DMS 273 (cell line): ENCODE data around the gene ALG9.

ENCODE experiments used
- DNase-seq: peaks from one replicate; lab custom pipeline; 2025; ENCODE audit not compliant: unreplicated experiment; lab: John Stamatoyannopoulos, UW

The ALG9 gene

DNA sequence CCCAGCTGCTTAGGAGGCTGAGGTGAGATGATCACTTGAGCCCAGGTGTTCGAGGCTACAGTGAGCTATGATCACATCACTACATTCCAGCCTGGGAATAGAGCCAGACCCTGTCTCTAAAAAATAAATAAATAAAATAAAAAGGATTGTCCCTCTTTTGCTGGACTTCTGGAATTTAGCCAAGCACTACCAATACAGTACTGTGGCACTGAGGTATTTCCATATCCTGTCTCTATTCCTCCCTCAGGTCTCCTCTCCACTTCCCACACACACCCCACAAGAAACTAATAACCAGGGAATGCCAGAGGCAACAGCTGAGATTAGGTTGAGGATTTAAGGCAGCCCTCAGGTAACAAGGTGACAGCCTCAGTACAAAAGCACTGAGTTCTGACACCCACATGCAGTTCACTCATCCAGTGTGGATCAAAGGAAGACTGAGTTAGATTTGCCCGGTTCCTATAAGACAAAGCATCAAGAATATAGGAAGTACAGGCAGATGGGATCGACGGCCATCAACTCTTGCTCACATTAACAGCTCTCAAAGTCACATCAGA is 100.7 kb downstream of the ALG9 start:
- DNase-seq, result no peak

DNA sequence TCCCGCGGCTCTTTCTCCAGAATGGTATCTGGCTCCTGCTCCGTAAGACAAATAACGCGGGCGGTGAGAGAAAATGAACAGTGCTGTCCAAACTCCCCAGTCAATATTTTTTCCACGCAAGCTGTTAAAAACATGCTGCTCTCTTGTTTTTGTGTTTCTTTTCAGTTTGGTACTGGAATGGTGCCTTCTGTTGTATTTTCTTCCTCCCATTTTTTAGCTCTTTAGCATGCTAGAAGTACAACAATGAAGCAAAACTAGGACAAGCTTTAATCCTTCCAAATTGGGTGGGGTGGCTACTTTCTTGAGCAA is 104.6 kb downstream of the ALG9 start:
- no peak for DNase-seq

DNA sequence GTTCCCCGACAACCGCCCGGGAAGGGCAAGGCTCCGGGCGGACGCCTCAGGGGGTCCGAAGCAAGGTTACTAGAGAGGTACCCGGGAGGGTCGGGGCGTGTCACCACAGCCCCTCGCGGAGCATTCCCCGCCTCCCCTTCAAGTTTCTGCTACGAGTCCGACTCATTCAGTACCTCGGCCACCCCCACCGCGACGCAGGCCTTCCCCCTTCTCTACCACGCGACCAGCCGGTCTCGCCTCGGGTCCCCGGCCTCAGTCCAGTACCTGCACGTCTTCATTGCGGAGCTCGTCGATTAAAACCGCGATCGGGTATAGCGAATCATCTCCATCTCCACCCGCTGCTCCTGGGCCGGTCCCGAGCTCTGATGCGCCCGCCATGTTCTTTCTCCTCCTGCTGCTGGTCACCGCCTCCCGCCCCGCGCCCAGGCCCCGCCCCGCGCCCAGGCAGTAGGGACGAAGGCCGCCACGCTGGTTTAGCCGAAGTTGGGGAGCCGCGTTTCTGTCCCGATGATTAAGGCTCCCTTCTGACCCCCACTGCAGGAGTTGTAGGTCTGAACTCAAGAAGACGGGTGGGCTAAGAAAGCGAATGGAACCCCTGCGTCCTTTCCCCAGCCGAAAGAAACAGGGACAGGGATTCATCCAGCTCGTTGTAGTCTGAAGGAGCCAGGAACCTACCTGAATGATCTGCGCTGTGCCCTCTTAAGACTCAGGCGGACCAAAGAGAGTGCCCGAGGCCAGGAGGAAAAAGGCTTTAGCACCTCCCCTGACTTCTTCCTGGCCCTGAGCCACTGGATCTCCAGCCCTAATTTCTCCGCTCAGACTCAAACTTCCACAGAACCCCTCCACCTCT is 105.2 kb downstream of the ALG9 start, which contains the start of gene PPP2R1B:
PPP2R1B (minus strand) TSS at position 406 of the 850 bp plus-strand sequence; CDS start at position 378, 28 bp downstream.
- peak; percentile 80 for DNase-seq

DNA sequence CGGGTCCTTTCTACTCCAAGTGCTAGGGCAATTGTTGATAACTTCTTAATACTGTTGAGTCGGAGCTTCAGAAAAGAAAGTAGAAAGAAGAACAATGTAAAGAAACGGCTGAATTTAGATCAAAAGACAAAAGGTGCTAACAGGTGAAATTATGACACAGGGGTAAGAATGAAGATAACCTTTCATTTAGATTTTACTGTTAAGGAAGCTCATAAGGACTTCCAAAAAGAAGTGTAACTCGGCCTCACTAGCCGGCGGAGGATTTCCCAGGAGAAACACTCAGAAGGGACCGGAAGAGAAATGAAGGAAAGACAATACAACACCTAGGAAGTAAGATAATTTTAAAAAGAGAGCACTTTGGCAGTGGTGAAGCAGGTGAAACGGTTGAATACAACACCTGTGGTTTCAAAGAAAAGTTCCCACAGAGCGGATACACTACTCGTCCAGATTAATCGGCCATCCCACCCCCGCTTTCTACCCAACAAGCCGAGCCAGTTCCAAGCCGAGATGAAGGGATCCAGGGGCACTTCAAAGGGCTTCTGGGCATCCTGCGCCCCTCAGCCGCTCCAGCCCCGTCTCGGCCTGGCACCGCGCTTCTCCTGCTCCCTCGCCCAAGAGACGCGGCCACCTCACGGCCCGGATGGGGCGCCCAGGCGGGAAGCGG is 105.9 kb downstream of the ALG9 start:
- DNase-seq, result peak; percentile 29

DNA sequence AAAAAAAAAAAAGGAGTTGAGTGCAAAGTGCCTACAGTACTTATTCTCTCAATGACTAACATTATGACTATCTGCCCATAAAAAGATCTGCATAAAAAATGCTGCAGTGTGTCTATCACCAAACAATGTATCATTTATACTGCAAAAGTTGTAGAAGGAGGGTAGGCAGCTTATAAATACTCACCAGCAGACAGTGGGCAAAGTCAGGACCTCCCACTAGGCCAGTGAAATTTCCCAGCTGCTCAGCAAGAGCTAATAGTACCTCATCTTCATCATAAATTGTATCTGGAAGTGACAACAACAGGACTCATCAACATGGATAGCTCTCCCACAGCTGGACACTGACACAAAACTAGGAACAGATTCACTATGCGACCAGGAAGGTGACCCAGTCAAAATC is 106.8 kb downstream of the ALG9 start:
- no peak for DNase-seq

DNA sequence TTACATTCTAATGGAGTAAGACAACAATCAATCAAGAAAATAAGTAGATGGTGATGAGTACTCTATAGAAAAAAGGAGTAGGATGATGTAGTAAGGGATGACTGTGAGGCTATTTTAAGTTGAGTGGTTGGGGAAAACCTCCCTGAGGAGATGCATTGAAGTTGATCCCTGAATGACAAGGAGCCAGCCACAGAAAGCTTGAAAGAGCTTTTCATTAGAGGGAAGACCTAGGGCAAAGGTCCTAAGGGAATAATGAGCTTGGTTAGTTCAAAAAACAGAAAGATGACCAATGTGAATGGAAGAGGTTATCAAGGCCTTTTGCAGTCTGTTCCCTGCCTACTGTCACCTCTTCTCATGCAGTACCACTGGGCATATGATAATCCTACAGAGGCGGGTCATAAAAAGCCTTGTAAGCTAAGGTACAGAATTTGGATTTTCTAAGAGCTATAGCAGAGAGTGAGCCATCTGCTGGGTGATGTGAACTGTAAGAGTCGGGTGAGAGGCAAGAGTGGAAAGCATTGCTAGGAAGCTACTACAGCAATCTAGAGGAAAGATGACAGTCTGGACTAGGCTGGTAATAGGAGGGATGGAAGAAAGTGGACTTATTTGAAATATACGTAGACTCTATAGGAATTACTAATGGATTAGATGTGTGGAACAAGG is 108.3 kb downstream of the ALG9 start:
- DNase-seq, result peak; percentile 37

DNA sequence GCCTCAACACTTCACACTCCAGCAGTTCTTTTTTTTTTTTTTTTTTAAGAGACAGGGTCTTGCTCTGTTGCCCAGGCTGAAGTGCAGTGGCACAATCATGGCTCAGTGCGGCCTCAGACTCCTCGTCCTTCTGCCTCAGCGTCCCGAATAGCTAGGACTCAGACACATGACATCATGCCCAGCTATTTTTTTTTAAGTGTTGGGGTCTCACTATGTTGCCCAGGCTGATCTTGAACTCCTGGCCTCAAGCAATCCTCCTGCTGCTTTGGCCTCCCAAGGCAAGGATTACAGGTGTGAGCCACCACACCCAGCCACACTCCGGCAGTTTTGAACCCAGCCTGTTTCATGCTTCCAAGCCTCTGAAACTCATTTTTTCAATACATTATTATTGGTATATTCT is 108.9 kb downstream of the ALG9 start:
- no peak for DNase-seq

DNA sequence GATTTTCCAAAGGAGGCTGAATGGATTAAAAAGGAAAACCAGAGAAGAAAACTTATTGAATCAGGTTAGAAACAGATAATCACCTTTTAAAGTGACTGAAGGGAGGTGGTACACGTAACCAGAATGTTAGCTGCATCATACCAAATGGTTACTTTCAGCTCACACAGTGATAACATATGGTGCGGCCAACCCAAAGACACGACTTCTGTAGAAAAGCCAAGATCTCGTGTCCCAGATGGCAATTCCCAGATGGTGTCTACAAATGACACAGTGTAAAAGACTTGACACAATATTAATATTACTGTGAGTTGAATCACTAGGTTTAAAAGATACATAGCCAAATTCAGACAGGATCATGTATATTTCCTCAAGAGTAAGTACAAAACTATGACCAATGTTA is 110.3 kb downstream of the ALG9 start:
- peak; percentile 80 for DNase-seq

DNA sequence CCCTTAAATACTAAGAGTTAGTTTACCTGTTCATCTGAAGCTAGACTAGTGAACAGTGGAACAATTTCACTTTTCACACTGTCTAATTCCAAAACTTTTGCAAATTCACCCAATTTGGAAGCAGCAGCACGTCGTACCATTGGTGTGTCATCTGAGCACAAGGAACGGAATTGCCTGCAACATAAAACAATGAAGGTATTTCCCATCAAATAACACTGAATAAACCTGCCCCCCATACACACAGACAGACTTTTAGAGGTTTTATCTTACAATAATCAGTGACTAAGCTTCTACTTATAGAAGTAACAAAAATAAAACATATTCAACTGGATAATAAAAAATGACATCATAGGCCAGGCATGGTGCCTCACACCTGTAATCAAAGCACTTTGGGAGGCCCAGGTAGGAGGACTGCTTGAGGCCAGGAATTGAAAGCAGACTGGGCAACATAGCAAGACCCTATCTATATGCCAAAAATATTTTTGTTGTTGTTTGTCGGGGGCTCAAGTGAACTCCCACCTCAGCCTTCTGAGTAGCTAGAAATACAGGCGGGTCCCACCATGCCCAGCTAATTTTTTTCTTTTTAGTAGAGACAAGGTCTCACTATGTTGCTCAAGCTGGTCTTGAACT is 111.5 kb downstream of the ALG9 start:
- DNase-seq, result no peak

DNA sequence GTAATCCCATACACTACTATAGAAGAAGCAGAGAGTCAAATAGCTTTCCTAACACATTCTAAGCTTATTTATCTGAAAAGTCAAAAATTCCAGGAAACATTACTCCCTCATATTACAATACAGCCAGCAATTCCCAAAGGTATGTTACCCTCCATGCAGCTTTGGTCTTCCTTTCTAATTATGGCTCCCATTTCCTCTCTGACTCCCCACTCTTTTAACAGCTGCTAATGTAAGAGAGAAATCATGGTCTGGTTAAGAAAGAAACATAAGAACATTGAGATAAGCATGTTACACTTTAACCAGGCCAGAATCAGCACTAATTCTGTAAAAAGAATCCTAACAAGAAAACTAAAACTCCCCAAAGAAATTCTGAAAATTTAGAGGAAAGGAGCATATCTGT is 112.0 kb downstream of the ALG9 start:
- DNase-seq, result no peak

DNA sequence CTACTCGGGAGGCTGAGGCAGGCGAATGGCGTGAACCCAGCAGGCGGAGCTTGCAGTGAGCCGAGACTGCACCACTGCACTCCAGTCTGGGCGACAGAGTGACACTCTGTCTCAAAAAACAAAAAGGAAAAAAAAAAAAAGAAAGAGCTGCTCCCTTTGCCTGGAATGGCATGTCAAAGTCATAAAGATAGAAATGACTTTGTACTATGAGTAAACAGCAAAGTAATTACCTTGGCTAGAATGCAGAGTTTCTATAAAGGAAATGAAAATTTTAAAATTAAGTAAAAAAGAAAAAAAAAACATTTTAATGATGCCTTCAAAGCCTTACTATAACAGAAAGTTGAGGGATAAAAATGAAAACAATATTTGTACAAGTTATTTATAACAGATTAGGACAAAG is 115.3 kb downstream of the ALG9 start:
- DNase-seq, result no peak

DNA sequence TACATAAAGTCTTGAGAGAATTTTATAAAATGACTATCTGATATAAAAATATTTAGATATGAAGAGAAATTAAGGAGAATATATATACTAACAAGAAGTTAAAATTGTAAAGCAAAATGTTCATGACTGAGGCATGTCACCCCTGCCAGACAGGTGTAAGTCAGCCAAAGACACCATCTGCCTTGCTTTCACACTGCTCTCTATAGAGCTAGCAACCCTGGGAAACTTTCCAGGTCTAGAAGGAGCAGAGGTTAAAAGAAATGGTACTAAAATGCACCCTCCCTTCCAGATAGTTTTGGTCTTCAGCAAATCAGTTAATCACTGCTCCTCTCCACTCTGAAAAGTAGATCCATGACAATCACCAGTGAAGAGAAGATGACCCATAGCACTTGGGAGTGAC is 121.7 kb downstream of the ALG9 start:
- DNase-seq, result peak; percentile 77

DNA sequence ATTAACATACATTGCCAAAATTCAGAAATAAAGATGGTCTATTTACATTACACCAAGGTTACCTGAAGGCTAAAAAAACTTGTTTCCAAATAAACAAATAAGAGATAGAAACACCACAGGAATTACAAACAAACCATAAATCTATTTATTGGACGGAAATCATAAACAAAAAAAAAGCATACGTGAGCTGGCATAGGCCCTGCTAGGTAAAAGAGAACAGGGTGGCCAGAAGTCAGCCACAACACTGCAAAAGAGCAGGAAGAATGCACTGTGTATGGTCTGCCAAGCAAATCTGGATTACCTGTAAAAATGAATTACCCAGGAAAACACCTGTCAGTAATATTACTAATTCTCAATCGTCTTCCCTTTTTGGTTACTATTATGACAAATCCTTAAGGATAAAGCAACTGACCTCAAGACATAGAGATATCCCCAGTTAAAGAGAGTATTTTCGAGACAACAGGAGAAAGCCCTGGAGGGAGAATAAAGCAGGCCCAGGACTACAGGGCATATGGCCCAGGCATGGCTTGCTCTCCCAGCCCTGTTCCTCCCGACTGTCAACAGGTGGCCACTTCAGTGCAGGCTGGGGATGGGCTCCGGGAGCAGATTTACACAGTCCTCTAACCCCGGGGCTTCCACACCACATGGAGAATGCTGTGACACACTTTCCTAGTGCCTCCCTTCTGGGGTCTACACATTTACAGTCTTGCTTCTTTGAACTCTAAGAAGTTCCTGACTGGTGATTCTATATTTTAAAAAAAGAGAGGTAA is 123.2 kb downstream of the ALG9 start:
- peak; percentile 81 for DNase-seq

DNA sequence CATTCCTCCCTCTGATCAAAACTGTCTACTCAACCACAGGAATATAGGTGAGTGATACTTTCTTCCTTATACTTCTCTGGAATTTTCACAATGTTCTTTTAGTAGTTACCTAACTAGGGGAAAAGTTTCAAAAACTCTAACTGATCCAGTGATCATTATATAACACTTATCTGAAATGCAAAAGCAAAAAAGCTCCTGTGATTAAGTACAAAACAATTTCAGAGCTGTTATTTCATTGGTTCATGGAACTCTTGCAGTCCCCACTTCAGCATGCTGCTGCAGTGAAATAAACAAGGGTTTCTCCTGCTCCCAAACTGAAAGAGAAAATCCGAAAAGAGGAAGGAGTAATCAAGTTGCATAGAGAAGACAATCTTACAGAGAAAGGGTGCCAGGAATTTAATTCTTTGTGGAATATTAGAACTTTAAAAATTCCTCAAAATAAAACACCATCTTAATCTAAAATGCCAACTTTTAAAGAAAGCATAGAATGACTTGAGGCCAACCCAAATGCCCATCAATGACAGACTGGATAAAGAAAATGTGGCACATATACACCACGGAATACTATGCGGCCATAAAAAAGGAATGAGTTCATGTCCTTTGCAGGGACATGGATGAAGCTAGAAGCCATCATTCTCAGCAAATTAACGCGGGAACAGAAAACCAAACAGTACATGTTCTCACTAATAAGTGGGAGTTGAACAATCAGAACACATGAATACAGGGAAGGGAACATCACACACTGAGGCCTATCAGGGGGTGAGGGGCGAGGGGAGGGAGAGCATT is 125.5 kb downstream of the ALG9 start:
- no peak for DNase-seq

DNA sequence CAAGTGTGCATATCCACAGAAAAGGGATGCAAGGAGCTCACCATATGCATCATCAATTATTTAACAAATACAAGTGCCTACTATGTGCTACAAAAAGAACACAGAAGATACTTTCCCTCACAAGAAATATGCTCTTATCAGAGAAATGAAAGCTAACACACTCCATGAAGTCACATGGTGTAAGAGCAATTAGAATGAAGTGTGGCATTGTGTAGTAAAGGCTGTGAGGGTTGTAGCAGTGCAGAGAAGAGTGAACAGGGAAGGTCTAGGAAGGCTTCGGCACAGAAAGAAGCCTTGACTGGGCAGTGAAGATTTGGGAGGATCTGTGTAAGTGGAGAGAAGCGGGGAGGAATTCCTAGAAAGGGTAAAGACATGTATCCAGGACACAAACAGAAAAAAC is 127.7 kb downstream of the ALG9 start:
- DNase-seq, result no peak

DNA sequence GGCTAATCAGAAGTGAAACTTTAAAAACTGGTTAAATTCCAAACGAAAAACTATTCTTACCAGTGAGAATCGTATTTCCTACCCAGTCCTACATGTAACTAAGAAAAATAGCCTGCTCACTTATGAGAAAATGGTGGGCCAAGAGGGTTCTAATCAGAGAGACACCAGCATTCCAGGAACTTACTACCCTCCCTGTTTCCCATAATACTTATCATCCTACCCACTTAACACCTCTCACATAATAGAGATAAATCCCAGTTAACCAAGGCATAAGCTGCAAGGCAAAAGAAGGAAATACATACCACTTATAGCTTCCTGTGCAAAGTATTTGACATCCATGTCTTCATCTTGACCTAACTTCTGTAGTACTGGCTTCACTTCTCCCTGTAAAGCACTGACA is 129.6 kb downstream of the ALG9 start:
- no peak for DNase-seq

DNA sequence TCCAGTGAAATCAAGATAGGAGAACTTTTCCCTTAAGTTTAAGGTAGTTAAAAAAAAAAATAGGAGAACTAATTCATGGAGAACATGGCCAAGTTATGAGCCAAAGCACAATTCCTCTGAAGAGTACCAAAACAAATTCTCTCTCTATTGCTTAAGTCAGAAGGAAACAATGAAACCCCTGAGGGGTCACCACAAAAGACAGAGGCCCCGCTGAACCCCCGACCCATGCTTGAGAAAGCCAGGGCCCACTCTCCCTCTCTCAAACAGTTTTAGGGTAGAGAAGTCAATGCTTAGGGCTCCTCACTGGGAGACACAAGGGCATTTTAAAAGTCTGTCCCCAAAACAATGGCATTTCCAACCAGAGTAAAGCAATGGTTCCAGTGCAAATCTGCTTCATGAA is 132.1 kb downstream of the ALG9 start:
- DNase-seq, result no peak

DNA sequence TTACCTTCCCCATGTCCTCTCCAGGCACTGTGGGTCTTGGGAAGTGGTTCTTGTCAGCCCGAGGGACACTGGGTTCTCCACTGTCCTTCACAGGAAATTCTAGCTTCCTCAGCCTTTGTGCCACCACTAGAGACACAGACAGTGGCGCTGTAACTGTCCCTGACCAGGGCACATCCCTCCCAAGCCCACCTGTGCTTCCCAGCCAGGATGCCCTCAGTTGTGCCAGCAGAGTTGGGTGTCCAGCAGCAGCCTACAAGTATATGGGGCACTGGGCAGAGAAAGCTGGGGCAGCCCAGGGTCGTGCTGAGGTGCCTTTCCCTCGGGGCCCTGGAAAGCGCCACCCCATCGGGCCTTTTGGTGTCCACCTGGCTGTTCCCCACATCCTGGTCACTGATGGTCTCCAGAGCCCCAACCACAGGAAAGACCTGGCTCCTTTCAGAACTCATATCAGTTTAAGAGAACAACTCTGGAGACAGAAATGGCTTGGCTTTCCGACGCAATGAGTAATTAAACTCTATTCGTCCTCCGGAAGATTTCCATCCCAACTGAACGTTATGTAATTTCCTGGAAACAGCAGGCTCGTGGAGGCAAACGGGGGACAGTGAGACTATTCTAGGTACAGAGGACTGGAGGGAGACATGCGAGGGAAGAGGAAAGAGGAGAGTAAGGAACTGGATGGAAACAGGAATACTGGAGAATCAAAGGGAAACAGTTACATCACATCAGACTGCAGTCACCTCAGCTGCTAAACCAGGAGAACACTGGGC is 133.8 kb downstream of the ALG9 start:
- no peak for DNase-seq
